ENCODE data around the gene PCDHGA5.
"Not testable (repeated sequence)": the region's sequence is repeated elsewhere in the genome, so short reads cannot be mapped to it uniquely, and the experiment has no call there.

Gene PCDHGA5

GRCh38 chr5:141415275-141415618 is 51.3 kb downstream of the PCDHGA5 start:
- not testable (repeated sequence) for DNase-seq; H2BK120ac ChIP-seq (ENCODE audit: insufficient read depth, low read length, poor library complexity)
- H3K9me3 ChIP-seq (ENCODE audit: insufficient read depth, low read depth, low read length) = peaks cover 24% of the 10 kb centered on the region

More at GRCh38 chr5:141415275-141415618, 51.3 kb downstream of the PCDHGA5 start:
- H4K8ac ChIP-seq (ENCODE audit: low read depth, low read length); H2BK5ac ChIP-seq (ENCODE audit: low read depth, low read length, poor library complexity); H2BK12ac ChIP-seq (ENCODE audit: low read length); H3K4me3 ChIP-seq (ENCODE audit: low read depth, low read length); H3K9ac ChIP-seq (ENCODE audit: low read length); H3K14ac ChIP-seq (ENCODE audit: low read length); H4K12ac ChIP-seq (ENCODE audit: low read depth, low read length); H3K4ac ChIP-seq (ENCODE audit: low read depth, low read length); H3K79me2 ChIP-seq (ENCODE audit: control insufficient read depth, insufficient read depth, low read length, poor library complexity); H3K4me2 ChIP-seq (ENCODE audit: low read length); H2AK5ac ChIP-seq (ENCODE audit: low read length); H3K27ac ChIP-seq (ENCODE audit: low read depth, low read length); H3K4me1 ChIP-seq (ENCODE audit: control insufficient read depth in 1 of 2, insufficient read depth in 2 of 2, low read length in 2 of 2); H3K23ac ChIP-seq (ENCODE audit: low read length); H3K79me1 ChIP-seq (ENCODE audit: low read length); H2AFZ ChIP-seq (ENCODE audit: insufficient read depth, low read length, poor library complexity); H3K18ac ChIP-seq (ENCODE audit: low read length); H3K27me3 ChIP-seq (ENCODE audit: insufficient read depth, low read length); H4K91ac ChIP-seq (ENCODE audit: low read depth, low read length): not testable (repeated sequence)
- peaks cover 21 to 26% of the 10 kb centered on the region in 2 experiments for H3K36me3 ChIP-seq (ENCODE audit: control insufficient read depth in 1 of 2, insufficient read depth in 2 of 2, low read length in 2 of 2)
- no CpG with 5 or more reads among the region's 24 CpGs for WGBS (ENCODE audit: extremely low coverage, insufficient coverage, insufficient read length)

Data from trophoblast cell (in vitro differentiated cells and primary cell).